ENCODE measurements around the gene MGAT4B.

Gene MGAT4B

DNA sequence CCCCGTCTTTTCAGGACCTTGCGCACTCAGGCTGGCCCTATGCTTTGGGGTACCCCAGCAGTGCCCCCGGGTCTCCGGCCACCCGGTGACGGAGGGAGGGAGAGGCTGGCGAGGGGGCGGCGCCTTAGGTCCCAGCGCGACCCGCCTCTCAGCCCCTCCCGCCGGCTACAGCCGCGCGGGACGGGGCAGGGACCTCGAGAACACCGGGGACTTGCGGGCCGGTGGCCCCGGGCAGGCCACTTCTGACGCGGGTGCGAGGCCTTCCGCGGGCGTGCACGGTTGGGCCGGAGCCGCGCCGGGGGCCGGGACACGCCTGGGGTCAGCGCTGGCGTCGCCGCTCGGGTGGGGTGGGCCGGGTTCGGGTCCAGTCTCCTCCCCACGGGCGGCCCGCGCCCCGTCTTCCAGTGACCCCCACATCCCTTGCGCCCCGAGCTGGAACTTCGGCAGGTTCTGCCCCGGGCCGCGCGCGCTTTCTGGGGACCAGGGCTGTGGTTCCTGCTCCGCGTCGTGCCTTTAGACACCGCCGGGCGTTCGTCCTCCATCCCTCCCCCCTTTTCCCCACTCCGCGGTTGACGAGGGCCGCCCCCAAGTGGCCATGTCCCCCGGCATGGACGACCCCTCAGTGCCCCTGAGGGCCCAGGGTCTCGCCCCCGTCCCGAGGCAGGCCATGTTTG lies 10.3 kb upstream of the MGAT4B start:
- no peaks in the 10 kb centered on the region for H3K27me3 ChIP-seq (replicated peaks; ENCODE audit: control insufficient read depth, insufficient read depth, low read length)
- no peak for DNase-seq (ENCODE audit: extremely low read depth, insufficient read length)
- H3K4me3 ChIP-seq (replicated peaks; ENCODE audit: low read depth, low read length): no peak overlapping the region; the same call in 1 of the 2 replicates
- no peaks in the 10 kb centered on the region; the same call in none of the 2 replicates for H3K36me3 ChIP-seq (ENCODE audit: control insufficient read depth, insufficient read depth, low read length)
- no peak for TF ChIP-seq CTCF (IDR thresholded peaks at IDR 0.05; ENCODE audit: insufficient read depth, low read length, poor library complexity, severe bottlenecking)

GRCh38 chr5:179816401-179816795 lies 9.7 kb upstream of the MGAT4B start:
- TF ChIP-seq CTCF (IDR thresholded peaks at IDR 0.05; ENCODE audit: insufficient read depth, low read length, poor library complexity, severe bottlenecking): no peak
- Histone ChIP-seq H3K27me3 (replicated peaks; ENCODE audit: control insufficient read depth, insufficient read depth, low read length) (no peaks in the 10 kb centered on the region), H3K36me3 (ENCODE audit: control insufficient read depth, insufficient read depth, low read length) (no peaks in the 10 kb centered on the region; the same call in none of the 2 replicates), H3K4me3 (replicated peaks; ENCODE audit: low read depth, low read length) (no peak overlapping the region; the same call in 1 of the 2 replicates)
- no peak for DNase-seq (ENCODE audit: extremely low read depth, insufficient read length)

- H3K4me3 ChIP-seq (replicated peaks; ENCODE audit: low read depth, low read length): no peak overlapping the region
- H3K27me3 ChIP-seq (replicated peaks; ENCODE audit: control insufficient read depth, insufficient read depth, low read length): no peaks in the 10 kb centered on the region
Measured at GRCh38 chr5:179815491-179816249, 9.0 kb upstream of the MGAT4B start.

GRCh38 chr5:179814090-179814489 lies 7.4 kb upstream of the MGAT4B start:
- DNase-seq (ENCODE audit: extremely low read depth, insufficient read length): no peak
- Histone ChIP-seq H3K36me3 (ENCODE audit: control insufficient read depth, insufficient read depth, low read length) (no peaks in the 10 kb centered on the region; the same call in none of the 2 replicates), H3K27me3 (replicated peaks; ENCODE audit: control insufficient read depth, insufficient read depth, low read length) (no peaks in the 10 kb centered on the region), H3K4me3 (replicated peaks; ENCODE audit: low read depth, low read length) (no peak overlapping the region)
- no peak for TF ChIP-seq CTCF (IDR thresholded peaks at IDR 0.05; ENCODE audit: insufficient read depth, low read length, poor library complexity, severe bottlenecking)

More at GRCh38 chr5:179815491-179816249, 9.0 kb upstream of the MGAT4B start:
- no peaks in the 10 kb centered on the region; the same call in none of the 2 replicates for H3K36me3 ChIP-seq (ENCODE audit: control insufficient read depth, insufficient read depth, low read length)
- TF ChIP-seq CTCF (IDR thresholded peaks at IDR 0.05; ENCODE audit: insufficient read depth, low read length, poor library complexity, severe bottlenecking): no peak
- no peak for DNase-seq (ENCODE audit: extremely low read depth, insufficient read length)

GRCh38 chr5:179812997-179813607 lies 6.4 kb upstream of the MGAT4B start:
- H3K36me3 ChIP-seq (ENCODE audit: control insufficient read depth, insufficient read depth, low read length): no peaks in the 10 kb centered on the region; the same call in none of the 2 replicates
- H3K27me3 ChIP-seq (replicated peaks; ENCODE audit: control insufficient read depth, insufficient read depth, low read length): no peaks in the 10 kb centered on the region
- DNase-seq (ENCODE audit: extremely low read depth, insufficient read length): no peak
- no peak for TF ChIP-seq CTCF (IDR thresholded peaks at IDR 0.05; ENCODE audit: insufficient read depth, low read length, poor library complexity, severe bottlenecking)
- no peak overlapping the region for H3K4me3 ChIP-seq (replicated peaks; ENCODE audit: low read depth, low read length)

Measured in GM06990 (cell line).